ENCODE measurements around the gene STX4.

Gene STX4

GRCh38 chr16:31071861-31072260, 38.5 kb downstream of the STX4 start:
- peak; percentile 24 for DNase-seq

GRCh38 chr16:31072540-31073141, 39.3 kb downstream of the STX4 start:
- DNase-seq: peak; percentile 64

GRCh38 chr16:31073142-31073969, 40.0 kb downstream of the STX4 start:
- DNase-seq: peak; percentile 91

- peak; percentile 99 for DNase-seq
Measured at GRCh38 chr16:31073970-31074813, 40.8 kb downstream of the STX4 start, which contains the start of the genes ZNF646 and ZNF668. Gene ZNF646 (plus strand): TSS chr16:31074422. CDS start chr16:31076325, 1,903 bp downstream. Gene ZNF668 (minus strand): TSS chr16:31074240. CDS start chr16:31064459, 9,781 bp downstream.

- no peak for DNase-seq
Measured at GRCh38 chr16:31074814-31075183, 41.4 kb downstream of the STX4 start.

- no peak for DNase-seq
Measured at GRCh38 chr16:31076319-31076718, 43.0 kb downstream of the STX4 start.

- DNase-seq: no peak
Measured at GRCh38 chr16:31077024-31077423, 43.7 kb downstream of the STX4 start.

GRCh38 chr16:31077592-31078396, 44.4 kb downstream of the STX4 start:
- DNase-seq: no peak

- no peak for DNase-seq
Measured at GRCh38 chr16:31078597-31079341, 45.4 kb downstream of the STX4 start.

- DNase-seq: no peak
Measured at GRCh38 chr16:31079342-31079944, 46.1 kb downstream of the STX4 start.

GRCh38 chr16:31080035-31080629, 46.8 kb downstream of the STX4 start:
- DNase-seq: no peak

- DNase-seq: no peak
Measured at GRCh38 chr16:31080756-31081419, 47.5 kb downstream of the STX4 start.

- DNase-seq: no peak
Measured at GRCh38 chr16:31081428-31082351, 48.3 kb downstream of the STX4 start.

GRCh38 chr16:31082368-31083045, 49.1 kb downstream of the STX4 start:
- DNase-seq: no peak

GRCh38 chr16:31083081-31083480, 49.7 kb downstream of the STX4 start:
- no peak for DNase-seq

GRCh38 chr16:31083556-31083955, 50.2 kb downstream of the STX4 start:
- no peak for DNase-seq

- DNase-seq: no peak
Measured at GRCh38 chr16:31083981-31084380, 50.6 kb downstream of the STX4 start.

- DNase-seq: no peak
Measured at GRCh38 chr16:31084584-31085302, 51.4 kb downstream of the STX4 start.
